HFFc6 (cell line): ENCODE measurements around the gene ANKRD39. TPM values are rescaled to one million over a fixed set of nuclear protein-coding genes. Genes with fewer than 3 reads are reported as not detected.

ENCODE experiments used
- DNase-seq: peaks from one replicate; pipeline ENCODE4 v3.0.0-alpha.2; 2018
- H3K27ac Mint-ChIP-seq: 2 replicates; pipeline ENCODE4 v1.8.0; 2020; ENCODE audit warnings: mild to moderate bottlenecking, mixed read lengths
- H3K27me3 Mint-ChIP-seq: 2 replicates; pipeline ENCODE4 v1.8.0; 2021; ENCODE audit warnings: mild to moderate bottlenecking, moderate library complexity, mixed read lengths; ENCODE audit not compliant: insufficient read depth
- H3K36me3 Mint-ChIP-seq: 2 replicates; pipeline ENCODE4 v1.8.0; 2021; ENCODE audit warnings: low read depth, mixed read lengths
- H3K4me1 Mint-ChIP-seq: 2 replicates; pipeline ENCODE4 v1.8.0; 2020; ENCODE audit warnings: low read depth, mixed read lengths
- H3K4me3 Mint-ChIP-seq: 2 replicates; pipeline ENCODE4 v1.8.0; 2020; ENCODE audit warnings: mild to moderate bottlenecking, moderate library complexity, mixed read lengths
- H3K9me3 Mint-ChIP-seq: 2 replicates; pipeline ENCODE4 v1.8.0; 2020; ENCODE audit warnings: mild to moderate bottlenecking, mixed read lengths
- microRNA-seq: library from miRNA; unstranded; fragments of <30 nt; microRNA quantifications from one replicate; pipeline ENCODE4, GENCODE V29; 2019
- total RNA-seq, 6 experiments: library from RNA; stranded (reverse); fragmentation: NEBNext Ultra II Directional; extraction: Animal tissue kit (Norgen Biotek cat#: 25700); gene quantifications; 2 replicates in 1 of 6; 3 replicates in 5 of 6; pipeline ENCODE4 v1.2.3, GENCODE V29; 2021
- TF ChIP-seq, protein P1 (sequence below): fragments of 200-600 bp; sonication (generic); IDR thresholded peaks from 2 replicates; pipeline ENCODE4 v1.5.0; 2021; ENCODE audit warnings: antibody characterized with exemption, mild to moderate bottlenecking

The ANKRD39 gene
- total RNA-seq, 6 experiments from 2014 or later, result 14.7 to 16.3 (median 15.3) TPM

DNA sequence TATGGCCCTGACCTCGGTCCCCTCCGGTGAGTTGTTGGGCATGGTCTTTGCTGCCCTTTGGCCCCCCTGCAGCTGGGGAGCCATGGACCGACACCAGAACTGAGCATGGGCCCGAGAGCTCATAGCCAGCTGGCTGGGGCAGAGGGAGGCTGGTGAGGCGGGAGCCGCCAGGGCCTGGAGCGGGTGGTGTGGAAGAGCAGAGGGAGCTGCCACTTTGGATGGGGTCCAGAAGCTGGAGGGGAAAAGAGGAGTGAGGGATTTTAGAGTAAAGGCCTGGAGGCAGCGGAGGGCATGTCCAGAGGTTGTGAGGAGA lies 58.2 kb downstream of the ANKRD39 start:
- TF ChIP-seq, protein P1, sequence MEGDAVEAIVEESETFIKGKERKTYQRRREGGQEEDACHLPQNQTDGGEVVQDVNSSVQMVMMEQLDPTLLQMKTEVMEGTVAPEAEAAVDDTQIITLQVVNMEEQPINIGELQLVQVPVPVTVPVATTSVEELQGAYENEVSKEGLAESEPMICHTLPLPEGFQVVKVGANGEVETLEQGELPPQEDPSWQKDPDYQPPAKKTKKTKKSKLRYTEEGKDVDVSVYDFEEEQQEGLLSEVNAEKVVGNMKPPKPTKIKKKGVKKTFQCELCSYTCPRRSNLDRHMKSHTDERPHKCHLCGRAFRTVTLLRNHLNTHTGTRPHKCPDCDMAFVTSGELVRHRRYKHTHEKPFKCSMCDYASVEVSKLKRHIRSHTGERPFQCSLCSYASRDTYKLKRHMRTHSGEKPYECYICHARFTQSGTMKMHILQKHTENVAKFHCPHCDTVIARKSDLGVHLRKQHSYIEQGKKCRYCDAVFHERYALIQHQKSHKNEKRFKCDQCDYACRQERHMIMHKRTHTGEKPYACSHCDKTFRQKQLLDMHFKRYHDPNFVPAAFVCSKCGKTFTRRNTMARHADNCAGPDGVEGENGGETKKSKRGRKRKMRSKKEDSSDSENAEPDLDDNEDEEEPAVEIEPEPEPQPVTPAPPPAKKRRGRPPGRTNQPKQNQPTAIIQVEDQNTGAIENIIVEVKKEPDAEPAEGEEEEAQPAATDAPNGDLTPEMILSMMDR, result no peak
- Mint-ChIP-seq H3K9me3 (no peaks in the 10 kb centered on the region), H3K4me3 (no peak overlapping the region), H3K36me3 (no peaks in the 10 kb centered on the region), H3K27ac (no peak overlapping the region), H3K27me3 (no peaks in the 10 kb centered on the region; the same call in 1 of the 2 replicates), H3K4me1 (no peaks in the 10 kb centered on the region)
- no peak for DNase-seq

DNA sequence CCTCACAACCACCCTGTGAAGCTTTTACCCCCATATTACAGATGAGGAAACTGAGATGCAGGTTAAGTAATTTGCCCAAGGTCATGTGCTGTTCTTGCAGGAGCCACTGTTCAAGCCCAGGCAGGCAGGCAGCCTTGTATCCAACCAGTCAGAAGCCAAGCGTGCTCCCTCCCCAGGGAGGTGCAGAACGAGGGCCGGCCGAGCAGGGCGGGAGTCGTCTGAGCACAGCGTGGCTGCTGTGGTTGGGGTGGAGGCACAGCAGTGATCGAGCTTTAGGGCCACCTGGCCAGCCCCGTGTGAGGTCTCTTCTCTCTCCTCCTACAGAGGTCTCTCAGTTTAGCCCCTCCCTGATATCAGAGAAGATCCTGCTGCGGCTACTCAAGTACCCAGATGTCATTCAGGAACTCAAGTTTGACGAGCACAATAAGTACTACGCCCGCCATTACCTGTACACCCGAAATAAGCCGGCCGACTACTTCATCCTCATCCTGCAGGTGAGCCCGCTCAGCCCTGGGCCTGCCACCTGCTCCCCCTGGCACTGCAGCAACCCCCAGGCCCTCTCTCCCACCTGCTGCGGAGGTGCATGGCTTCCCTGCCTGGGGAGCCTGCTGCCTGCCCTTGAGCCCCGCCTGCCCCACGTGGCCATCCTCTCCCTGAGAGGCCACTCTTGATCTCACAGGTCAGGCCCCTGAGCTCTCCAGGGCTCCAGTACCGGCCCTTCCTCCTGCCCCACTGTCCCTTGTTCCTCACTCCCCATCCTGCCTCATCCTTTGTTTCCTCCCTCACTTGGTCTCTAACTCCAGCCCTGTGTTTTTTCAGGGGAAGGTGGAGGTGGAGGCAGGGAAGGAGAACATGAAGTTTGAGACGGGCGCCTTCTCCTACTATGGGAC lies 58.8 kb downstream of the ANKRD39 start:
- H3K27me3 Mint-ChIP-seq, result no peaks in the 10 kb centered on the region; the same call in 1 of the 2 replicates
- H3K36me3 Mint-ChIP-seq, result no peaks in the 10 kb centered on the region
- H3K27ac Mint-ChIP-seq, result no peak overlapping the region
- no peak for DNase-seq
- H3K4me3 Mint-ChIP-seq, result no peak overlapping the region
- TF ChIP-seq, protein P1, result no peak
- H3K4me1 Mint-ChIP-seq, result no peaks in the 10 kb centered on the region
- H3K9me3 Mint-ChIP-seq, result no peaks in the 10 kb centered on the region

Small RNAs within 50 kb of the gene (microRNA-seq; reads per million reads assigned to microRNA genes)
- 4.6 reads per million for gene MIR3127

Other genes with a start within 250 kb of the ANKRD39 start
- gene KANSL3, start 219.7 kb downstream of the ANKRD39 start, total RNA-seq, result 10 to 100 TPM; 19.3 to 28.3 (median 26.7) TPM
- gene FER1L5, start 215.3 kb downstream of the ANKRD39 start, total RNA-seq, result not detected
- 10 to 100 TPM; 24.3 to 27.7 (median 26.4) TPM for gene LMAN2L, start 118.0 kb downstream of the ANKRD39 start, total RNA-seq
- gene CNNM4, start 97.1 kb downstream of the ANKRD39 start, total RNA-seq, result 1 to 10 TPM; 4.4 to 5.4 (median 5.1) TPM
- 1 to 10 TPM; 6.3 to 10.0 (median 8.5) TPM for gene CNNM3, start 41.7 kb downstream of the ANKRD39 start, total RNA-seq
- gene ANKRD23, start 14.0 kb downstream of the ANKRD39 start, total RNA-seq, result 1 to 10 TPM in 4 of 6 experiments, under 1 TPM in 2; 0.71 to 1.8 (median 1.3) TPM
- 10 to 100 TPM; 11.6 to 13.7 (median 12.7) TPM for gene SEMA4C, start 12.1 kb upstream of the ANKRD39 start, total RNA-seq
- gene FAM178B, start 128.6 kb upstream of the ANKRD39 start, total RNA-seq, result not detected
- 1 to 10 TPM; 2.7 to 6.6 (median 3.9) TPM for gene FAHD2B, start 236.9 kb upstream of the ANKRD39 start, total RNA-seq